Thymus (tissue), 11 donors: ENCODE data around the gene RPSA. TPM values are rescaled to one million over a fixed set of nuclear protein-coding genes. Genes with fewer than 3 reads are reported as not detected.

Experiments used
- DNase-seq, 9 donors: peaks; one replicate each; pipeline ENCODE4 v3.0.0-alpha.2; 2013; ENCODE audit warnings: low spot score in 9 of 9, low read depth in 6 of 9, missing footprints in 1 of 9
- H3K27ac ChIP-seq, 2 donors: one replicate each; pipeline ENCODE4 v1.5.1; 2013; ENCODE audit warnings: control low read depth in 1 of 2, low read depth in 1 of 2, low read length in 1 of 2, mild to moderate bottlenecking in 1 of 2, moderate library complexity in 1 of 2
- H3K27me3 ChIP-seq, 2 donors: one replicate each; pipeline ENCODE4 v1.5.1; 2013; ENCODE audit warnings: low read length in 1 of 2; ENCODE audit not compliant: control insufficient read depth in 2 of 2, insufficient read depth in 1 of 2
- H3K36me3 ChIP-seq, 2 donors: one replicate each; pipeline ENCODE4 v1.5.1; 2013; ENCODE audit warnings: low read length in 1 of 2, mild to moderate bottlenecking in 1 of 2, moderate library complexity in 1 of 2; ENCODE audit not compliant: control insufficient read depth in 2 of 2, insufficient read depth in 2 of 2
- H3K4me1 ChIP-seq, 2 donors: one replicate each; pipeline ENCODE4 v1.5.1; 2013; ENCODE audit warnings: low read length in 2 of 2; ENCODE audit not compliant: control insufficient read depth in 2 of 2, insufficient read depth in 2 of 2
- H3K4me3 ChIP-seq, 2 donors: one replicate each; pipeline ENCODE4 v1.5.1; 2013; ENCODE audit warnings: low read length in 2 of 2, control low read depth in 1 of 2, mild to moderate bottlenecking in 1 of 2
- H3K9me3 ChIP-seq, 2 donors: one replicate each; pipeline ENCODE4 v1.5.1; 2013; ENCODE audit warnings: low read length in 1 of 2, mild to moderate bottlenecking in 1 of 2; ENCODE audit not compliant: control insufficient read depth in 2 of 2, insufficient read depth in 1 of 2
- WGBS: extraction: QIAGEN DNeasy Blood & Tissue Kit; methylation state at CpG from one replicate; pipeline ENCODE4 v1.1.7; 2013; 5-methylcytosine and 5-hydroxymethylcytosine counted together
- polyA plus RNA-seq: library from polyadenylated mRNA; stranded (reverse); fragments of 200-250 nt; gene quantifications from one replicate; pipeline ENCODE4 v1.2.3, GENCODE V29; 2013
- total RNA-seq: library from RNA; stranded (reverse); fragments of 120-200 nt; gene quantifications from one replicate; pipeline ENCODE4 v1.2.4, GENCODE V29; 2013
- donor health status: healthy.

Gene RPSA
- total and polyA plus RNA-seq, 2 donors, result 1,490 to 2,152 TPM

DNA sequence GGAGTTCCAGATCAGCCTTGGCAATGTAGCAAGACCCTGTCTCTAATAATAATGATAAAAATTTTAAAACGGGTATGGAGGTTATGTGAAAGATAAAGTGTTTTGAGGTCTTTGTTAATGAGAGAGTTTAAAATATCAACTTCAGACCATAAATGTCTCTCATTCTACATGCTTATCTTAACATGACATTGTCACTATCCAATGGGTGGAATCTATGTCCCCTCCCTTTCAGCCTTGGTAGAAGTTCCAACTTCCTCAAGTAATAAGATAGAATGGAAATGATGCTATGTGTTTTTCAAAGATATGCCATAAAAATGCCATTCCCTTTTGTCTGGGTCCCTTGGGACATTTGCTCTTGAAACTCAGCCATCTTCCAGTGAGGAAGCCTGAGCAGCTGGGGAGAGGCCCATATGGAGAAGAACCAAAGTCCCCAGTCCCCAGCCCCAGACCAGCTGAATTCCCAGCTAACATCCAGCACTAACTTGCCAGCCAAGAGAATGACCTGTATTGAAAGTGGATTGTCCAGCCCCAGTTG, 17.0 kb downstream of the RPSA start:
- no peaks in the 10 kb centered on the region for H3K36me3 ChIP-seq
- H3K4me1 ChIP-seq, result no peaks in the 10 kb centered on the region

GRCh38 chr3:39426312-39426711, 19.8 kb downstream of the RPSA start:
- WGBS, result 47% methylated on average over 1 of the region's 1 CpG
- Histone ChIP-seq H3K9me3 (no peaks in the 10 kb centered on the region), H3K27me3 (peaks cover 0 to 3% of the 10 kb centered on the region in 2 donors), H3K27ac (no peak overlapping the region), H3K36me3 (no peaks in the 10 kb centered on the region), H3K4me1 (no peaks in the 10 kb centered on the region), H3K4me3 (no peak overlapping the region)
- DNase-seq, result no peak

More for the DNA sequence above, 17.0 kb downstream of the RPSA start:
- Histone ChIP-seq H3K27me3 (no peaks in the 10 kb centered on the region), H3K9me3 (no peaks in the 10 kb centered on the region), H3K4me3 (no peak overlapping the region), H3K27ac (no peak overlapping the region)
- 92% methylated on average over 1 of the region's 1 CpG for WGBS
- DNase-seq, result no peak

- no peaks in the 10 kb centered on the region for H3K36me3 ChIP-seq
- no peak overlapping the region for H3K4me3 ChIP-seq
- no peak overlapping the region for H3K27ac ChIP-seq
- H3K27me3 ChIP-seq, result peaks cover 0 to 3% of the 10 kb centered on the region in 2 donors
- DNase-seq, result no peak
- no peaks in the 10 kb centered on the region for H3K4me1 ChIP-seq
- H3K9me3 ChIP-seq, result no peaks in the 10 kb centered on the region
- WGBS, result 95% methylated on average over 1 of the region's 1 CpG
These were observed 21.0 kb downstream of the RPSA start for GRCh38 chr3:39427506-39427905.

DNA sequence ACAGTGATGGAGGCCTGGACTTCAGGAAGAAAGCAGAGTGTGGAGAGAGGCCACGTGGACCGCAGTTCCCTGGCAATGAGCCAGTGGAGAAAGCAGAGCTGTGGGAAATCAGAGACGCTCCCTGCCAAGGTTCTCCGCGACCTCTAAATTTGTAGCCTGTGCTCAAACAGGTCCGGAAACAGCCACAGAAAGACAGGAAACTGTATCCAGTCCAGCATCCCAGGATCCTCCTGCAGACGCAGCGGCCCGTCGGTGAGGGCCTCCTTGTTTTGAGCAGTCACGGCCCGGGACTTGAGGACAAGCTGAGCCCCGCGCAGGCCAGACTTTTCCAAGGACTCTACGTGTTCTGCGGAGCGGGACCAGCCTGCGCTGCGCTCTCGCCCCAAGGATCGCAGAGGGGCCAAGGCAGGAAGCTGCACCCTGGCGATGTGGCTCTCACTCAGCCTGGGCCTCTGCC, 22.3 kb downstream of the RPSA start:
- no peaks in the 10 kb centered on the region for H3K4me1 ChIP-seq
- 79% methylated on average over 22 of the region's 22 CpGs for WGBS
- H3K27me3 ChIP-seq, result peaks cover 0 to 3% of the 10 kb centered on the region in 2 donors
- no peak overlapping the region for H3K4me3 ChIP-seq
- no peaks in the 10 kb centered on the region for H3K36me3 ChIP-seq
- no peaks in the 10 kb centered on the region for H3K9me3 ChIP-seq
- no peak overlapping the region for H3K27ac ChIP-seq
- no peak for DNase-seq

DNA sequence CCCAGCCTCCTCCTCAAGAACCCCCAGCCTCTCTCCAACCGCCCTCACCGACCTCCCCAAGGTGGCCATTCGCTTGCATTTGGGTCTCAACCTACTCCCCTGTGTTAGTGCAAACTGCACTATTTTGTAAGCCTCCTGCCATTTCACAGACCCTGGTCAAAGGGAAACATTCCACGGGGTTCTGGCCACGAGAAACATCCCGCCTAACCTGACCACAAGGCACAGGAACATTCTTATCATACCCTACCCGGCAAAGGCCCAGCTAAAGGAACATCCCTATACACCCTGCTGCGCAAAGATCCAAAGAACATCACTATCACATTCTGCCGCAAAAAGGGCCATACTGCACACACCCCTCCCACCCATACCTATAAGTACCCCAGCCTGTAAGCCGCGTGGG, 22.9 kb downstream of the RPSA start:
- H3K4me1 ChIP-seq, result no peaks in the 10 kb centered on the region
- no peak for DNase-seq
- whole genome bisulfite sequencing, result 94% methylated on average over 11 of the region's 11 CpGs
- H3K4me3 ChIP-seq, result no peak overlapping the region
- no peaks in the 10 kb centered on the region for H3K9me3 ChIP-seq
- no peaks in the 10 kb centered on the region for H3K36me3 ChIP-seq
- H3K27me3 ChIP-seq, result peaks cover 0 to 3% of the 10 kb centered on the region in 2 donors
- H3K27ac ChIP-seq, result no peak overlapping the region

- Histone ChIP-seq H3K9me3 (no peaks in the 10 kb centered on the region), H3K36me3 (no peaks in the 10 kb centered on the region), H3K4me3 (no peak overlapping the region), H3K27ac (no peak overlapping the region), H3K4me1 (no peaks in the 10 kb centered on the region), H3K27me3 (peaks cover 0 to 3% of the 10 kb centered on the region in 2 donors)
- no peak for DNase-seq
- 92% methylated on average over 5 of the region's 5 CpGs for WGBS
These were observed 25.8 kb downstream of the RPSA start for GRCh38 chr3:39432342-39432741.

DNA sequence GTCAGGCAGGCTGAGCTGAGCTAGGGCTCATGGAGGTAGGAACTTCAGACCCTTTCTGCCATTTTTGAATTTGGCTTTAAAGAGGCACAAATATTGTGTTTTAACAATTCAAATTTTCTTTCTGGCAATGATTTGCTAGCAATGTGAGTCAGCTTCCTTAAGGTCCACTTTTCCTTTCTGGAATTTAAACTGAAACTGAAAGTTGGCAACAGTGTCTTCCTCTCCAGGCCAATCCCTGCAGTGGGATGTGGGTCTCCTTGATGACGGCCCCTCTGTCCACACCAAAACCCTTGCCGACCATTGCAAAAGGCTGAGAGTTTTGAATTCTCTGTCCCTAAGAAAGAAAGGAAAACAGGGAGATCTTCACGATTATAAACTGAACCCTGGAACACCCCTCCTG, 27.1 kb downstream of the RPSA start:
- no peaks in the 10 kb centered on the region for H3K36me3 ChIP-seq
- WGBS, result 95% methylated on average over 3 of the region's 3 CpGs

GRCh38 chr3:39434574-39434973, 28.1 kb downstream of the RPSA start:
- no peak overlapping the region for H3K4me3 ChIP-seq

More for the DNA sequence above, 27.1 kb downstream of the RPSA start:
- H3K27me3 ChIP-seq, result peaks cover 0 to 3% of the 10 kb centered on the region in 2 donors
- H3K9me3 ChIP-seq, result no peaks in the 10 kb centered on the region
- DNase-seq, result no peak
- H3K4me1 ChIP-seq, result no peaks in the 10 kb centered on the region
- H3K4me3 ChIP-seq, result no peak overlapping the region
- no peak overlapping the region for H3K27ac ChIP-seq

GRCh38 chr3:39435006-39435748, 28.7 kb downstream of the RPSA start:
- no peak for DNase-seq
- H3K4me3 ChIP-seq, result no peak overlapping the region
- H3K36me3 ChIP-seq, result no peaks in the 10 kb centered on the region
- WGBS, result 88% methylated on average over 1 of the region's 1 CpG
- no peak overlapping the region for H3K27ac ChIP-seq
- no peaks in the 10 kb centered on the region for H3K4me1 ChIP-seq
- H3K9me3 ChIP-seq, result no peaks in the 10 kb centered on the region
- H3K27me3 ChIP-seq, result no peaks in the 10 kb centered on the region

More at GRCh38 chr3:39434574-39434973, 28.1 kb downstream of the RPSA start:
- no peaks in the 10 kb centered on the region for H3K36me3 ChIP-seq
- H3K9me3 ChIP-seq, result no peaks in the 10 kb centered on the region
- WGBS, result 90% methylated on average over 5 of the region's 5 CpGs
- H3K27me3 ChIP-seq, result no peaks in the 10 kb centered on the region
- H3K27ac ChIP-seq, result no peak overlapping the region
- H3K4me1 ChIP-seq, result no peaks in the 10 kb centered on the region
- DNase-seq, result no peak
